ENCODE measurements around the gene KLRK1. TPM values are rescaled to one million over a fixed set of nuclear protein-coding genes. Genes with fewer than 3 reads are reported as not detected.
"Not testable (repeated sequence)": the region's sequence is repeated elsewhere in the genome, so short reads cannot be mapped to it uniquely, and the experiment has no call there.

The KLRK1 gene
- total RNA-seq, 1 experiment from 2014 or later: 2.3 TPM

DNA sequence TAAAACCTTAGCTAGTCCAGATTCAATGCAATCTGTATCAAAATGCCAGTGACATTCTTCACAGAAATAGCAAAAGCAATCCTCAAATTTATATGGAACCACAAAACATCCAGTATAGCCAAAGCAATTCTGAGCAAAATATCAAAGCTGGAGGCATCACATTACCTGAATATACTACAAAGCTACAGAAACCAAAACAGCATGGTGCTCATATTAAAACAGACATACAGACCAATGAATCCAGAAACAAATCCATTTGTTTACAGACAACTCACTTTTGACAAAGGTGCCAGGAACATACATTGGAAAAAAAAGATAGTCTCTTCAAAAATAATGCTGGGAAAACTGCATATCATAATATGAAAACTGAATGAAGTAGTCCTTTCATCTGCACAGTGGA is 15.0 kb upstream of the KLRK1 start:
- no peak for DNase-seq (ENCODE audit: unreplicated experiment)
- H3K36me3 Mint-ChIP-seq (ENCODE audit: insufficient read depth, unreplicated experiment): peaks cover 8% of the 10 kb centered on the region
- POLR2A ChIA-PET: interaction anchor here (1.1 to 2.0 kb wide), 2 partner anchors 11 to 40 kb away, joined by 4 to 11 read pairs; no protein-coding TSS in a partner anchor
- CTCF ChIA-PET: no interaction called here
- TF ChIP-seq CTCF (IDR thresholded peaks at IDR 0.05; ENCODE audit: unreplicated experiment): no peak
- no peaks in the 10 kb centered on the region for H3K27me3 Mint-ChIP-seq (ENCODE audit: insufficient read depth, unreplicated experiment)
- intact Hi-C loops (cut with micrococcal nuclease): no loop called here
- peaks cover 5% of the 10 kb centered on the region for H3K4me1 Mint-ChIP-seq (ENCODE audit: insufficient read depth, unreplicated experiment)
- no peaks in the 10 kb centered on the region for H3K9me3 Mint-ChIP-seq (ENCODE audit: unreplicated experiment)
- no TSS peak for BruUV-seq (replicated peaks)
- H3K4me3 Mint-ChIP-seq (ENCODE audit: unreplicated experiment): no peak overlapping the region
- no peak overlapping the region for H3K27ac Mint-ChIP-seq (ENCODE audit: low read depth, unreplicated experiment)

DNA sequence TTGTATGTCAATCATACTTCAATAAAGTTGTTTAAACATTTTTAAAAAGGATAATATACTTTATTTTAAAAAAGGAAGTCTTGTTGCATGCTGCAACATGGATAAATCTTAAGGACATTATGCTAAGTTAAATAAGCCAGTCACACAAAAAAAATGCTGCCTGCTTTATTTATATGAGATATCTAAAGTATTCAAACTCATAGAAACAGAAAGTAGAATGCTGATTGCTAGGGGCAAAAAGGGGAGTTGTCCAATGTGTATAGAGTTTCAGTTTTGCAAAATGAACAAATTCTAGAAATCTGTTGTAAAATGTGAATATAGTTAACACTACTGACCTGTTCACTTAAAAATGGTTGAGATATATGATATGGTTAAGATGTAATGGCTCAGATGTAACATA is 11.0 kb upstream of the KLRK1 start:
- intact Hi-C loops (cut with micrococcal nuclease): no loop called here
- Mint-ChIP-seq H3K27me3 (ENCODE audit: insufficient read depth, unreplicated experiment) (no peaks in the 10 kb centered on the region), H3K27ac (ENCODE audit: low read depth, unreplicated experiment) (no peak overlapping the region), H3K4me3 (ENCODE audit: unreplicated experiment) (no peak overlapping the region), H3K36me3 (ENCODE audit: insufficient read depth, unreplicated experiment) (peaks cover 9% of the 10 kb centered on the region), H3K9me3 (ENCODE audit: unreplicated experiment) (no peaks in the 10 kb centered on the region), H3K4me1 (ENCODE audit: insufficient read depth, unreplicated experiment) (peaks cover 13% of the 10 kb centered on the region)
- CTCF ChIA-PET: no interaction called here
- POLR2A ChIA-PET: interaction anchor here (1.2 kb wide), 1 partner anchor 8 kb away, joined by 4 read pairs; no protein-coding TSS in a partner anchor
- no peak for TF ChIP-seq CTCF (IDR thresholded peaks at IDR 0.05; ENCODE audit: unreplicated experiment)
- DNase-seq (ENCODE audit: unreplicated experiment): no peak
- BruUV-seq (replicated peaks): no TSS peak

DNA sequence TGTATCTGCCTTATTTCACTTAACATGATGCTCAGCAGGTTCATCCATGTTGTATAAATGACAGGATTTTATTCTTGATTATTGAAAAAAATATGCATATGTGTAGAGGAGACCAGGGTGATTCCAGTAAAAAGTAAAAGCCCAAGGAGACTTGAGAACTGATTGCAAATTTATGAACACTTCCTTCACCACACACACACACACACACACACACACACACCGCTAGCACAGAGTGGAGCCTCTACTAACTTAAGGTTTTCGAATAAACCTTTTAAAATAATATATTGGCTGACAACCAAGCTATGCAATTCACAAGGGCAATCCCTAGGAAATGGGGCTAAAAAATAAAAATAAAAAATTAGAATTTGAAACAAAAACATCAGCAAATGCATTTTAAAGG is 8.3 kb upstream of the KLRK1 start:
- Mint-ChIP-seq H3K27me3 (ENCODE audit: insufficient read depth, unreplicated experiment) (no peaks in the 10 kb centered on the region), H3K4me3 (ENCODE audit: unreplicated experiment) (no peak overlapping the region), H3K27ac (ENCODE audit: low read depth, unreplicated experiment) (no peak overlapping the region), H3K9me3 (ENCODE audit: unreplicated experiment) (no peaks in the 10 kb centered on the region), H3K36me3 (ENCODE audit: insufficient read depth, unreplicated experiment) (peaks cover 8% of the 10 kb centered on the region), H3K4me1 (ENCODE audit: insufficient read depth, unreplicated experiment) (peaks cover 31% of the 10 kb centered on the region)
- ChIA-PET CTCF (no interaction called here), POLR2A (interaction anchor here (0.6 to 1.9 kb wide), 5 partner anchors 11 to 67 kb away, joined by 3 to 9 read pairs (median 5); no protein-coding TSS in a partner anchor)
- intact Hi-C loops (cut with micrococcal nuclease): no loop called here
- BruUV-seq (replicated peaks): no TSS peak
- DNase-seq (ENCODE audit: unreplicated experiment): no peak
- TF ChIP-seq CTCF (IDR thresholded peaks at IDR 0.05; ENCODE audit: unreplicated experiment): no peak

DNA sequence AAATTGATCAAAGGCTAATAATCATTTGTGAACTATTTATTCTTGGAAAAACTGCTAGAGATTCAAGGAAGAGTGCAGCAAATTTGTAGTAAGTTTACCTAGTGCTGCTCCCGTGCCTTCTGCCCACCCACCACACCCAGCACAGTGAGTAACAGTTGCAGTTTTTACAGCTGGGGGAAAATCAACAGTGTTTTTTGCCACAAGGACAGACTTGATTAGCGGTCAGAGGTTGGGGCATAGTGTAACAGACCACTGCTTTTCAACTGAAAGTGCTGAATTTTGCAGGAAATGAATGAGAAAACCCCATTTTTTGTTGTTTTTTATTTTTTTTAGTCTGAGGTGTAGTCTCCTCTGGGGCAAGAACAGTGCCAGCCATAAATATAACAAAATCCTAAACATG is 7.5 kb upstream of the KLRK1 start:
- intact Hi-C loops (cut with micrococcal nuclease): no loop called here
- no peaks in the 10 kb centered on the region for H3K27me3 Mint-ChIP-seq (ENCODE audit: insufficient read depth, unreplicated experiment)
- no peaks in the 10 kb centered on the region for H3K9me3 Mint-ChIP-seq (ENCODE audit: unreplicated experiment)
- no TSS peak for BruUV-seq (replicated peaks)
- ChIA-PET CTCF (interaction anchor here (0.9 kb wide), 1 partner anchor 16 kb away, joined by 5 read pairs; no protein-coding TSS in a partner anchor), POLR2A (interaction anchor here (0.6 to 1.9 kb wide), 4 partner anchors 12 to 66 kb away, joined by 3 to 9 read pairs (median 4); no protein-coding TSS in a partner anchor)
- no peak for TF ChIP-seq CTCF (IDR thresholded peaks at IDR 0.05; ENCODE audit: unreplicated experiment)
- peaks cover 8% of the 10 kb centered on the region for H3K36me3 Mint-ChIP-seq (ENCODE audit: insufficient read depth, unreplicated experiment)
- peaks cover 31% of the 10 kb centered on the region for H3K4me1 Mint-ChIP-seq (ENCODE audit: insufficient read depth, unreplicated experiment)
- no peak overlapping the region for H3K4me3 Mint-ChIP-seq (ENCODE audit: unreplicated experiment)
- no peak overlapping the region for H3K27ac Mint-ChIP-seq (ENCODE audit: low read depth, unreplicated experiment)
- DNase-seq (ENCODE audit: unreplicated experiment): no peak

DNA sequence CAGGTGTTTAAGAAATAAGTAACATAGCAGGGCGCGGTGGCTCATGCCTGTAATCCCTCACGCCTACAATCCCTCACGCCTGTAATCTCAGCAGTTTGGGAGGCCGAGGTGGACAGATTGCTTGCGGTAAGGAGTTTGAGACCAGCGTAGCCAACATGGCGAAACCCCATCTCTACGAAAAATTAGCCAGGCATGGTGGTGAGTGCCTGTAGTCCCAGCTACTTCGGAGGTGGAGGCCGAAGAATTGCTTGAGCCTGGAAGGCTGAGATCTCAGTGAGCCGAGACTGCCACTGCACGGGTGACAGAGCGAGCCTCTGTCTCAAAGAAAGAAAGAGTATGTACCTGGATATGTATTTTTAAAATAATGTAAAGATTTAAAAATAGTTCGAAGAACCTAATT is 6.3 kb upstream of the KLRK1 start:
- DNase-seq (ENCODE audit: unreplicated experiment); BruUV-seq (replicated peaks); H3K9me3 Mint-ChIP-seq (ENCODE audit: unreplicated experiment); intact Hi-C loops (cut with micrococcal nuclease); H3K36me3 Mint-ChIP-seq (ENCODE audit: insufficient read depth, unreplicated experiment); H3K27me3 Mint-ChIP-seq (ENCODE audit: insufficient read depth, unreplicated experiment): not testable (repeated sequence)
- peaks cover 31% of the 10 kb centered on the region for H3K4me1 Mint-ChIP-seq (ENCODE audit: insufficient read depth, unreplicated experiment)
- ChIA-PET POLR2A (interaction anchor here (0.7 to 6.3 kb wide), 9 partner anchors 11 to 184 kb away, joined by 3 to 135 read pairs (median 5); partner anchors contain the start of gene GABARAPL1), CTCF (interaction anchor here (0.6 to 2.9 kb wide), 3 partner anchors 30 to 822 kb away, joined by 3 to 19 read pairs (median 3); no protein-coding TSS in a partner anchor)
- peak overlapping the region; percentile 68 for H3K4me3 Mint-ChIP-seq (ENCODE audit: unreplicated experiment)
- peak overlapping the region; percentile 99 for H3K27ac Mint-ChIP-seq (ENCODE audit: low read depth, unreplicated experiment)
